Endothelial cell of umbilical vein (primary cell): ENCODE results near the gene SGCE. TPM values are rescaled to one million over a fixed set of nuclear protein-coding genes. Genes with fewer than 3 reads are reported as not detected.

Experiments used
- BruUV-seq: library from RNA; stranded (reverse); fragments of 400-500 nt; replicated peaks from 2 replicates; lab custom pipeline; 2021; lab: Mats Ljungman, UMichigan
- CTCF ChIA-PET: fragments of 300-600, 350-600 bp; sonication (Branson Sonifier 250); formaldehyde crosslinking; loops from one replicate; lab custom pipeline; 2021; ENCODE audit warnings: antibody characterized with exemption, inconsistent platforms; lab: Charles Lee
- POLR2A ChIA-PET: fragments of 300-600, 350-600 bp; sonication (Branson Sonifier 250); formaldehyde crosslinking; loops from one replicate; lab custom pipeline; 2021; ENCODE audit warnings: antibody characterized with exemption, inconsistent platforms; lab: Charles Lee
- DNase-seq: peaks from one replicate; pipeline ENCODE4 v3.0.0-alpha.2; 2011; ENCODE audit warnings: low read depth, low spot score
- FAIRE-seq: peaks from 2 replicates; lab custom pipeline; 2011; peaks lifted over from hg19 to GRCh38; lab: Jason Lieb, UNC
- H2AFZ ChIP-seq: 2 replicates; pipeline ENCODE4 v1.6.0; 2012; ENCODE audit warnings: low read depth, low read length, control low read depth, inconsistent platforms
- H3K27ac ChIP-seq: 2 replicates; pipeline ENCODE4 v1.5.1; 2011; ENCODE audit warnings: low read depth, mild to moderate bottlenecking, control low read depth, low read length, moderate library complexity; ENCODE audit not compliant: insufficient read depth
- H3K27me3 ChIP-seq, 2 experiments: 2 replicates each; pipeline versions ENCODE4 v1.6.0 to v1.6.1; 2011; ENCODE audit warnings: low read length in 2 of 2, mixed read lengths in 1 of 2; ENCODE audit not compliant: control insufficient read depth in 2 of 2, insufficient read depth in 2 of 2
- H3K36me3 ChIP-seq, 2 experiments: 2 replicates in 1 of 2; 3 replicates in 1 of 2; pipeline ENCODE4 v1.5.1; 2011; ENCODE audit warnings: low read length in 2 of 2, mild to moderate bottlenecking in 1 of 2, moderate library complexity in 1 of 2; ENCODE audit not compliant: control insufficient read depth in 2 of 2, insufficient read depth in 2 of 2; ENCODE audit errors: extremely low read depth in 1 of 2
- H3K4me1 ChIP-seq: 3 replicates; pipeline ENCODE4 v1.5.1; 2011; ENCODE audit warnings: mild to moderate bottlenecking, low read length; ENCODE audit not compliant: control insufficient read depth, insufficient read depth; ENCODE audit errors: extremely low read depth
- H3K4me2 ChIP-seq: 2 replicates; pipeline ENCODE4 v1.6.1; 2011; ENCODE audit warnings: low read length, control low read depth, mixed read lengths; ENCODE audit not compliant: insufficient read depth
- H3K4me3 ChIP-seq, 3 experiments: fragments of 200-600 bp in 1 of 3; sonication (generic), shearing (Covaris generic) in 1 of 3; replicated peaks in 1 of 3; 2 replicates each; pipeline ENCODE4 v1.5.1; 2011 to 2016; ENCODE audit warnings: control low read depth in 3 of 3, low read length in 3 of 3, mild to moderate bottlenecking in 2 of 3, inconsistent platforms in 1 of 3, low read depth in 1 of 3, moderate library complexity in 1 of 3; ENCODE audit not compliant: insufficient read depth in 1 of 3
- H3K79me2 ChIP-seq: 2 replicates; pipeline ENCODE4 v1.6.0; 2012; ENCODE audit warnings: low read length, inconsistent platforms; ENCODE audit not compliant: control insufficient read depth, insufficient read depth
- H3K9ac ChIP-seq: replicated peaks from 2 replicates; pipeline ENCODE3; 2011; ENCODE audit warnings: low read length, control low read depth; ENCODE audit not compliant: insufficient read depth; ENCODE audit errors: extremely low read depth
- H3K9me1 ChIP-seq: replicated peaks from 3 replicates; pipeline ENCODE4 v1.6.0; 2011; ENCODE audit warnings: mild to moderate bottlenecking, low read length; ENCODE audit not compliant: control insufficient read depth, insufficient read depth; ENCODE audit errors: extremely low read depth
- H3K9me3 ChIP-seq: replicated peaks from 2 replicates; pipeline ENCODE4 v1.5.1; 2012; ENCODE audit warnings: low read length, inconsistent platforms; ENCODE audit not compliant: control insufficient read depth, insufficient read depth
- H4K20me1 ChIP-seq: replicated peaks from 2 replicates; pipeline ENCODE3; 2011; ENCODE audit warnings: mild to moderate bottlenecking, low read length; ENCODE audit not compliant: control insufficient read depth, insufficient read depth; ENCODE audit errors: extremely low read depth
- CTCF ChIP-seq, 2 donors: IDR thresholded peaks; 1 replicate in 1 of 2; 2 replicates in 1 of 2; pipeline ENCODE4 v1.5.1; 2011; ENCODE audit warnings: low read length in 2 of 2, mild to moderate bottlenecking in 2 of 2, moderate library complexity in 2 of 2, control low read depth in 1 of 2, inconsistent platforms in 1 of 2, low read depth in 1 of 2; ENCODE audit not compliant: insufficient read depth in 1 of 2; ENCODE audit errors: extremely low read depth in 1 of 2
- EZH2 ChIP-seq: IDR thresholded peaks from 2 replicates; pipeline ENCODE4 v1.6.1; 2012; ENCODE audit warnings: borderline replicate concordance, low read depth, mild to moderate bottlenecking, moderate library complexity, low read length, inconsistent platforms; ENCODE audit not compliant: severe bottlenecking
- FOS ChIP-seq: IDR thresholded peaks from 2 replicates; pipeline ENCODE4 v1.6.1; 2011; ENCODE audit warnings: mild to moderate bottlenecking, low read length, moderate library complexity, borderline replicate concordance; ENCODE audit not compliant: insufficient read depth
- GATA2 ChIP-seq: IDR thresholded peaks from 2 replicates; pipeline ENCODE4 v1.7.0; 2011; ENCODE audit warnings: low read depth, mild to moderate bottlenecking, moderate library complexity, mixed read lengths, low read length; ENCODE audit not compliant: insufficient read length, insufficient read depth
- JUN ChIP-seq: IDR thresholded peaks from 2 replicates; pipeline ENCODE4 v1.6.1; 2011; ENCODE audit warnings: borderline replicate concordance, low read depth; ENCODE audit not compliant: insufficient read length, insufficient read depth
- MAX ChIP-seq: IDR thresholded peaks from 2 replicates; pipeline ENCODE4 v1.6.1; 2011; ENCODE audit not compliant: insufficient read depth, insufficient read length
- MYC ChIP-seq: IDR thresholded peaks from one replicate; pipeline ENCODE4 v1.6.1; 2011; ENCODE audit warnings: mild to moderate bottlenecking, low read depth, low read length
- POLR2A ChIP-seq: IDR thresholded peaks from 2 replicates; pipeline ENCODE4 v1.6.1; 2012; ENCODE audit warnings: low read depth, mild to moderate bottlenecking, control low read depth, low read length
- POLR2AphosphoS5 ChIP-seq: IDR thresholded peaks from 2 replicates; pipeline ENCODE4 v1.6.1; 2012; ENCODE audit warnings: low read depth, mild to moderate bottlenecking, control low read depth, low read length, moderate library complexity; ENCODE audit not compliant: insufficient read depth
- dilution Hi-C: fragments of 300-500 bp; cut with MboI; formaldehyde crosslinking; loops from one replicate; pipeline ENCODE4 v1.15.0; 2019; ENCODE audit warnings: low sequenced_read_pairs; ENCODE audit not compliant: extremely low pct_ligation_motif_present
- intact Hi-C: fragments of 100-400 bp; cut with micrococcal nuclease; formaldehyde crosslinking; loops from one replicate; pipeline ENCODE4 v1.10.0; 2022
- polyA plus RNA-seq, 4 experiments: library from polyadenylated mRNA; depleted of rRNA in 3 of 4; stranded (reverse) in 3 of 4; unstranded in 1 of 4; fragments of >200 nt; gene quantifications; 2 replicates each; pipeline versions ENCODE4 v1.2.1 to v1.2.3, GENCODE V29; 2011 to 2012; ENCODE audit warnings: missing spikeins in 1 of 4
- total RNA-seq: library from RNA; stranded (reverse); gene quantifications from 2 replicates; pipeline ENCODE4 v1.2.3, GENCODE V29; 2021

The SGCE gene
- total and polyA plus RNA-seq, 2 donors (not counting 3 experiments of a cell fraction or from before 2014, with no cell fraction given): 46.8 to 53.3 TPM

- H3K27ac ChIP-seq: no peak overlapping the region
- no peaks in the 10 kb centered on the region for H3K9me3 ChIP-seq
- TF ChIP-seq EZH2 (no peak), POLR2A (no peak), FOS (no peak), POLR2AphosphoS5 (no peak), GATA2 (no peak), CTCF (IDR thresholded peaks at IDR 0.05; ENCODE audit: extremely low read depth in 1 of 2, insufficient read depth in 1 of 2, low read depth in 1 of 2, low read length in 2 of 2) (no peak), MAX (no peak), JUN (no peak), MYC (no peak)
- no peak overlapping the region for H3K9ac ChIP-seq
- H4K20me1 ChIP-seq: no peaks in the 10 kb centered on the region
- dilution Hi-C loops (no loop called here), intact Hi-C loops (loop anchor here (10.0 kb wide), 1 partner anchor 552 kb away; no protein-coding TSS in a partner anchor)
- no peaks in the 10 kb centered on the region for H3K27me3 ChIP-seq
- H3K36me3 ChIP-seq: no peaks in the 10 kb centered on the region
- no TSS peak for BruUV-seq
- H2AFZ ChIP-seq: no peak overlapping the region
- no peak for FAIRE-seq
- DNase-seq: no peak
- H3K79me2 ChIP-seq: no peaks in the 10 kb centered on the region
- POLR2A ChIA-PET: no interaction called here
- H3K4me3 ChIP-seq: no peak overlapping the region
- CTCF ChIA-PET: interaction anchor here (1.0 to 2.1 kb wide), 5 partner anchors 10 to 1043 kb away, joined by 3 to 7 read pairs (median 6); partner anchors contain the start of gene SGCE
- no peak overlapping the region for H3K4me2 ChIP-seq
- H3K4me1 ChIP-seq: peaks cover 4% of the 10 kb centered on the region
- peaks cover 2% of the 10 kb centered on the region for H3K9me1 ChIP-seq
Measured at GRCh38 chr7:94642838-94643653, 12.9 kb downstream of the SGCE start.
